Endothelial cell of umbilical vein (primary cell): ENCODE results near the gene NKX6-2.

Experiments
- EZH2 ChIP-seq: IDR thresholded peaks from 2 replicates; pipeline ENCODE4 v1.6.1; 2012; ENCODE audit warnings: borderline replicate concordance, low read depth, mild to moderate bottlenecking, moderate library complexity, low read length, inconsistent platforms; ENCODE audit not compliant: severe bottlenecking
- JUN ChIP-seq: IDR thresholded peaks from 2 replicates; pipeline ENCODE4 v1.6.1; 2011; ENCODE audit warnings: borderline replicate concordance, low read depth; ENCODE audit not compliant: insufficient read length, insufficient read depth
- POLR2A ChIP-seq: IDR thresholded peaks from 2 replicates; pipeline ENCODE4 v1.6.1; 2012; ENCODE audit warnings: low read depth, mild to moderate bottlenecking, control low read depth, low read length
- TF ChIP-seq, protein P1 (sequence below), 2 donors: IDR thresholded peaks; 1 replicate in 1 of 2; 2 replicates in 1 of 2; pipeline ENCODE4 v1.5.1; 2011; ENCODE audit warnings: low read length in 2 of 2, mild to moderate bottlenecking in 2 of 2, moderate library complexity in 2 of 2, control low read depth in 1 of 2, inconsistent platforms in 1 of 2, low read depth in 1 of 2; ENCODE audit not compliant: insufficient read depth in 1 of 2; ENCODE audit errors: extremely low read depth in 1 of 2
- TF ChIP-seq, protein P2 (sequence below): IDR thresholded peaks from 2 replicates; pipeline ENCODE4 v1.6.1; 2011; ENCODE audit not compliant: insufficient read depth, insufficient read length

DNA sequence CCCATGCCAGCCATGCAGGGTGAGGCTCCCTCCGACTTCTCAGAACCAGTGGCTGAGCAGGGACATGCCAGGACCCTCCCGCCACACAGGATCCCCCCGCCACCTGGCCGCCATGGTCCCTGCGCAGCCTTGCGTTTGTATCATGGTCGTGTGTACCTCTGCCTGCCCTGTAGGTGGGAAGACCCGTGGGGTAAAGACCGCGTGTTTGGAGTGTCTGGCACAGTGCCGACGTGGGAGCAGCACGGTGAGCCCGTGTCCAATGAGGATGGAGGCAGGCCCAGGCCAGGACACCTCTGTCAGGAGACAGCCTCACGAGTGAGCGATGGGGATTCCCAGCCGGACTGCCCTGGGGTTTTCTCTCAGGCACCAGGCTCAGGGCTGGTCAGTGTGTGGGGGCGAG, 31.9 kb downstream of the NKX6-2 start:
- TF ChIP-seq, protein P1, sequence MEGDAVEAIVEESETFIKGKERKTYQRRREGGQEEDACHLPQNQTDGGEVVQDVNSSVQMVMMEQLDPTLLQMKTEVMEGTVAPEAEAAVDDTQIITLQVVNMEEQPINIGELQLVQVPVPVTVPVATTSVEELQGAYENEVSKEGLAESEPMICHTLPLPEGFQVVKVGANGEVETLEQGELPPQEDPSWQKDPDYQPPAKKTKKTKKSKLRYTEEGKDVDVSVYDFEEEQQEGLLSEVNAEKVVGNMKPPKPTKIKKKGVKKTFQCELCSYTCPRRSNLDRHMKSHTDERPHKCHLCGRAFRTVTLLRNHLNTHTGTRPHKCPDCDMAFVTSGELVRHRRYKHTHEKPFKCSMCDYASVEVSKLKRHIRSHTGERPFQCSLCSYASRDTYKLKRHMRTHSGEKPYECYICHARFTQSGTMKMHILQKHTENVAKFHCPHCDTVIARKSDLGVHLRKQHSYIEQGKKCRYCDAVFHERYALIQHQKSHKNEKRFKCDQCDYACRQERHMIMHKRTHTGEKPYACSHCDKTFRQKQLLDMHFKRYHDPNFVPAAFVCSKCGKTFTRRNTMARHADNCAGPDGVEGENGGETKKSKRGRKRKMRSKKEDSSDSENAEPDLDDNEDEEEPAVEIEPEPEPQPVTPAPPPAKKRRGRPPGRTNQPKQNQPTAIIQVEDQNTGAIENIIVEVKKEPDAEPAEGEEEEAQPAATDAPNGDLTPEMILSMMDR (IDR thresholded peaks at IDR 0.05; ENCODE audit: extremely low read depth in 1 of 2, insufficient read depth in 1 of 2, low read depth in 1 of 2, low read length in 2 of 2), result no peak
- TF ChIP-seq POLR2A (no peak), JUN (no peak), EZH2 (no peak)
- TF ChIP-seq, protein P2, sequence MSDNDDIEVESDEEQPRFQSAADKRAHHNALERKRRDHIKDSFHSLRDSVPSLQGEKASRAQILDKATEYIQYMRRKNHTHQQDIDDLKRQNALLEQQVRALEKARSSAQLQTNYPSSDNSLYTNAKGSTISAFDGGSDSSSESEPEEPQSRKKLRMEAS, result no peak
